HG03045 (cell line): ENCODE data around the gene EGFR.
A peak's percentile ranks its signal among the peaks of the same experiment; 100 is the strongest.

Experiments
- ATAC-seq: cut with Tn5 transposase; IDR thresholded peaks from one replicate; pipeline ENCODE4 v1.9.1; 2021; ENCODE audit warnings: mild to moderate bottlenecking, moderate library complexity; ENCODE audit not compliant: unreplicated experiment

EGFR gene

DNA sequence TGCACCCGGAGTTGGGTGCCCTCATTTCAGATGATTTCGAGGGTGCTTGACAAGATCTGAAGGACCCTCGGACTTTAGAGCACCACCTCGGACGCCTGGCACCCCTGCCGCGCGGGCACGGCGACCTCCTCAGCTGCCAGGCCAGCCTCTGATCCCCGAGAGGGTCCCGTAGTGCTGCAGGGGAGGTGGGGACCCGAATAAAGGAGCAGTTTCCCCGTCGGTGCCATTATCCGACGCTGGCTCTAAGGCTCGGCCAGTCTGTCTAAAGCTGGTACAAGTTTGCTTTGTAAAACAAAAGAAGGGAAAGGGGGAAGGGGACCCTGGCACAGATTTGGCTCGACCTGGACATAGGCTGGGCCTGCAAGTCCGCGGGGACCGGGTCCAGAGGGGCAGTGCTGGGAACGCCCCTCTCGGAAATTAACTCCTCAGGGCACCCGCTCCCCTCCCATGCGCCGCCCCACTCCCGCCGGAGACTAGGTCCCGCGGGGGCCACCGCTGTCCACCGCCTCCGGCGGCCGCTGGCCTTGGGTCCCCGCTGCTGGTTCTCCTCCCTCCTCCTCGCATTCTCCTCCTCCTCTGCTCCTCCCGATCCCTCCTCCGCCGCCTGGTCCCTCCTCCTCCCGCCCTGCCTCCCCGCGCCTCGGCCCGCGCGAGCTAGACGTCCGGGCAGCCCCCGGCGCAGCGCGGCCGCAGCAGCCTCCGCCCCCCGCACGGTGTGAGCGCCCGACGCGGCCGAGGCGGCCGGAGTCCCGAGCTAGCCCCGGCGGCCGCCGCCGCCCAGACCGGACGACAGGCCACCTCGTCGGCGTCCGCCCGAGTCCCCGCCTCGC, at the start of gene EGFR:
Gene EGFR (plus strand): TSS at position 657 of the 830 bp plus-strand sequence. CDS start 261 bp downstream, outside the sequence.
- no peak for ATAC-seq

- no peak for ATAC-seq
Measured at GRCh38 chr7:54969208-54969967, 49.4 kb upstream of the EGFR start.

- no peak for ATAC-seq
Measured at GRCh38 chr7:54972733-54973294, 46.0 kb upstream of the EGFR start.

DNA sequence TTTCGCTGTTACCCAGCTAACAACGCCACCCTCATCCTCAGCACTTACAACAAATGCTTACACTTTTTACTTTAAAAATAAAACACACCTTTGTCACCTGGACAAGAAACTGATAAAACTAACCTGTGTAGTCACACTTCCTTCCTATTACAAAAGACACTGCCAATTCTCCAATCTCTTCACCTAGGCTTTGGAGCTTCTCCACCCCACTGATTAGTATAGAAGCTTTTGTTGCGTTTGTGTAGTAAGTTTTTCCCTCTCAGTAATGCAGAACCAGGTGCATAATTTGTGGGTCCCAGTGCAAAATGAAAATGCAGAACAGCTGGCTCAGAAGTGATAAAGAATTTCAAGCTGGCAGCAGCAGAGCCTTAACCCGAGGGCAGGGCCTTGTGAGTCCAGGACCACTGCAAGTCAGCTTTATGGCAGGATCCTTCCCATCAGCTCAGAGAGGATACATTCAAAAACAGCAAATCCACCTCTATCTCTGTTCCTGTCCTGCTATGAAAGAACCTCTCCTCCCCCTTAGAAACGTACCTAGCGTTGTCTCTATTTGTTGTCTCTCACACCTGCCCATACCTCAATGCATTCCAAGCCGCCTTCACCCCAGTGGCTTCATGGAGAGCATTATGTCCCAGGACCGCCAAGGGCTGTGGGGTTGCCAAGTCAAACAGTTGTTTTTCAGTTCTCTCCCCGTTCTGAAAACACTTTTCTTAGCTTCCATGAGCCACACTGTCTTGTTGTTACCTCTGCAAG, 40.3 kb upstream of the EGFR start:
- no peak for ATAC-seq

DNA sequence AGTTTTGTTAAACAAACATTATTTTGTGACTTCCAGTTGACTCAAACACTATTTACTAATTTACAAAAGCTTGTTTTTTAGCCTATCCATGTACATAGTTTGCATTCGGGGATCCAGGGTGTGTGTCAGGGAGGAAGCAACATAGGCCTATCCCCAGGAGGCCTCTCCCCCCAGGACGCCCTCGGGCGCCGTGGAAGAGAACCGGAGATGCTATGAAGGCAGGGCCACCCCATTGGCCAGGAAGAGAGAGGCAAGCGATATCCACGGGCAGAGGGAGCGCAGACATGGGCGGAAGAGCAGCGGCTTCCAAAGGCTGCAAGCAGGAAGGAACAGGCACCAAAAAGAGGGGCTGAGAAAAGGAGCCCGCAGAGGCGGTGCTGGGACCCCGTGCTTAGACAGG, 38.3 kb upstream of the EGFR start:
- no peak for ATAC-seq

- no peak for ATAC-seq
Measured at GRCh38 chr7:54981913-54982312, 36.9 kb upstream of the EGFR start.

- no peak for ATAC-seq
Measured at GRCh38 chr7:54985426-54986330, 33.1 kb upstream of the EGFR start.

DNA sequence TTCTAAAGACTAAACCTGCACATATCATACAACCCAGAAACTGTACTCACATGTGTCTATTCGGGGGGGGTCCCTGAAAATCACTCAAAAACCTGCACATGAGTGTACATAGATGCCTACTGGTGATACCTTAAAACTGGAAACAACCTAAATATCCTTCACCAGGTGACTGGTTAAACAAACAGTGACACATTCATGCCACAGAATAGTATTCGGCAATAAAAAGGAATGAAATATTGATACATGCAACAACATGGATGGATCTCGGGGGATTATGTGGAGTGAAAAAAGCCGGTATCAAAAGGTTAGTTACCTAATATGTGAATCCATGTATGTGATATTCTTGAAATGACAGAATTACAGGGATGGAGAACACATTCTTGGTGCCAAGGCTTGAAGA, 32.1 kb upstream of the EGFR start:
- ATAC-seq, result no peak

- ATAC-seq, result no peak
Measured at GRCh38 chr7:54987772-54988171, 31.0 kb upstream of the EGFR start.

DNA sequence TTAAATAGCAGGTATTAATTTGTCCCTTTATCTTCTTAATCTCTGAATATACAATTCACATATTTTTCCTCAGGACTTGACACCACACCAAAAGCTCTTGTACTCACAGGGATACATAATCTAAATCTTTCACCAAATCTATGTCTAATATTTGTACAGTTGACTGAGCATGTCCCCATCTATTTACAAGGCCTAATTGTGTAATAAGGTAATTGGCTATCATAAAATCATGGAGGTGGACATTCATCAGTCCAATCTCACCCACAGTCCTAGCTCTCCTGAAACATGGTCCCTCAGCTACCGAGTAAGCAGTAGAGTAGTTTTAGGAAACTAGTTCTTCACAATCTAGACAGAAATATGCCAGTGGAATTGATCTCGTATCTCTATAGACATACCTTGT, 30.3 kb upstream of the EGFR start:
- no peak for ATAC-seq

DNA sequence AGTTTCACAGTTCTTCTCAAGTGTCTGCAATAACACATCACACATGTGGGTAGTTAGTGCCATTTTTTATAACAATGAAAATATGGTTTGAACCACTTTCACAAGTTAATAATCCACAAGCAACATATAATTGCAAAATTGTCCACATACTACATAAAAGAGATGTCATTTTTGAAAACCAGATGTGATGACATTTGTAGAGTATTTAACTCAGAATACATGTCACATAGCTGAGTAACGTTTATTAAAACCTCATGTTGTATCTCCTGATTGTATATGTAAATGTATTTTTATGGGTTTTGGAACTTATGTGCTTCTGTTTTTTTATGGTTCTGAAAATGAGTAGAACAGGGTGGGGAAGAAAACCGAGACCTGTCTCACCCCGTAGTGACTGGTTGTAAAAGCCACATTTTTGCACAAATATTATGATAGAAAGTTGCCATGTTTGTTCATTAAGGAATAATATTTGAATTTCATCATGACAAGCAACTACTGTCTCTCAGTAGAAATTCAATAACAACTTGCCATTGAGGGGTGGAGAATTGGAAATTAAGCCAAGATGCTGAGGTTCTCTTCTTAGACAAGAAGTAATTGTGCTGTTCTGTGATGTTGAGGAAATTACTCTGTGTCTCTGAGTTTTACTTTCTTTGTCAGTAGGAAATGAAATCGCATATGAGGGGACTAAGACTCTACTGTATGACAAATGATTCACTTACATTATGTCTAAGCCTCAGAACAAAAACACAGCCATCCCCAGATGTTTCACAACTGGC, 29.2 kb upstream of the EGFR start:
- no peak for ATAC-seq

GRCh38 chr7:54991341-54991740, 27.5 kb upstream of the EGFR start:
- no peak for ATAC-seq

DNA sequence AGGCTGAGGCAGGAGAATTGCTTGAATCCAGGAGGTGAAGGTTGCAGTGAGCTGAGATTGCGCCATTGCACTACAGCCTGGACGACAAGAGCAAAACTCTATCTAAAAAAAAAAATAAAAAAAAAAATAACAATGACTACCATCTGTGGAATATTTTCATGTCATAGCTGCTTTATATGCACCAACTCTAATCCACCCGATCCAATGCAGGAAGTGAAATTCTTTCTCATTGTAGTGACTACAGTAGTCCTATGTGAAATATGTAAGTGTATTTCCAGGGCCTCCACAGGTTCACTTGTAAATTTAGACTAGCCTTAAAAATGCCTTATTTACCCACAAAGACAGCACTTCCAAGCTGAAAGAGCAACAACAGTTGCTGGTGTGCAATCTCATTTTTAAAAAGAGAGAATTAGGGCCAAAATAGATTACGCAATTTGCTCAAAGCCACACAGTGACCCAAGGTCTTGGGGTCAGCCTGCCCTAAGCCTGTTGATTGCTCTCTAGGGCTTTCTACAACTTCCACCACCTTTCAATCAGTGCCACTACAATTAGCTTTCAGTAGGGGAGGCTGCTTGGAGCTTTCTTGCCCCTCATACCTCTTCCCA, 25.8 kb upstream of the EGFR start:
- ATAC-seq, result no peak

DNA sequence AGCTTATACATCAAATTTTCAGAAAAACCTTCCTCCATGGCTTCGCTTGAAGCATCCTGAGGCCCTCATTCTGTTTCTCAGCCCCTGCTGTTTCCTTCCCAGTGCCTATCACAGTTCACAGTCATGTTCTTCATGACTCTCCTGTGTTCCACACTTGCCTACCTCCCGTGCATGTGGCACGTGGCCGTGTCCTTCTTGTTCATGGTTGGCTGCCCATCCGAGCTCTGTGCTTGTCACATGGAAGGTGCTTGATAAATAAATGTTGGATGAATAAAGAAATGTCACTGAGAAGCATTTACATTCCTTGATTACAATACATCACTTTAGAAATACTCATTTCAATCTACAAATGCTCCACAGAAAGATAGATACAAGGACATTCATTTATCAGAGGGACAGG, 23.7 kb upstream of the EGFR start:
- ATAC-seq, result no peak

DNA sequence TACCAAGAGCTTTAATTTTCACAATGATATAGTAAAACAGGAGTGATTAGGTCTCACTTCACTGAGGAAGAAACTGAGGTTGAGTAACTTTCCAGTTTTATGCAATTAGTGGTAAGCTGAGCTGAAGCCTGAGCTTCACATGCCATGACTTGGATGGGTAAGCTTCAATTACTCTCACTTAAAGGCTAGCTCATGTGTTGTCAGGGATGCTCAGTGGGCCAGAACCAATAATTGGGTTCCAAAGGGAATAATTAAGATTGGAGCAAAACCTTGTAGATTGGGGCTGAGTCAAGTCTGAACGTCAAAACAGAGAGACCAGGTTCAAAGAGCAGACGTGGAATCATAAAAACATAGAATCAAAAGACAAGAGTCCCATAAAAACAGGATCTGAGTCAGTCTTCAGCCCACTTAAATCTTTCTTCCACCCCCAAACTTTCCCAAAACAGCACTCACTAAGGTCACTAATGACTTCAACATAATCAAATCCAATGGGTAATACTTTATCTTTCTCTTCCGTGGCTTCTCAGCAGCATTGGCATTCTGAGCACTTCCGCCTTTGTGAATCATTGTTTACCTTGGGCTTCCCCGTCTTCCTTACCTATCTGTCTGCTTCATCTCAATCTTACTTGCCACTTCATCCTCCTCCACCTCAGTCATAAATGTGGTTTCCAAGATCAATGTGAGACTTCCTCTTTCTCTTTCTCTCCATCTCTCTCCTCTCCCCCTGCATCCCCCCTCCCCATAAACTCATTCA, 23.0 kb upstream of the EGFR start:
- ATAC-seq, result peak; percentile 67

DNA sequence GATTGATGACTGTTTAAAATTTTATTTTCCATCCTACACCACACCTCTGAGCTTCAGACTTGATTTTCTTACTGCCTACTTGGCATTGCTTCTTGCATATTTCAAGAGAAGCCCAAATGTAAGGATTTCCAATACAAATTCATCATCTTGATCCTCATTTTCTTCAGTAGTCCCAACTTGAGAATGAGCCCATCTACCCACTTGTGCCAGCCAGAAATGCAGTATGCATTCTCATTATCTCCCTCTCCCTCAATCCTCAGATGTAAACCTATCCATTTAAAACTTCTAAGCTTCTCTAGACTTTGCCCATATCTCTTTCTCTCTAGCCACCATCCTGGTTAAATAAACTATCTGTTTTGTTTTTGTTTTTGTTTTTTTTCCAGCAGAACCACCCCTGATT, 22.4 kb upstream of the EGFR start:
- no peak for ATAC-seq

DNA sequence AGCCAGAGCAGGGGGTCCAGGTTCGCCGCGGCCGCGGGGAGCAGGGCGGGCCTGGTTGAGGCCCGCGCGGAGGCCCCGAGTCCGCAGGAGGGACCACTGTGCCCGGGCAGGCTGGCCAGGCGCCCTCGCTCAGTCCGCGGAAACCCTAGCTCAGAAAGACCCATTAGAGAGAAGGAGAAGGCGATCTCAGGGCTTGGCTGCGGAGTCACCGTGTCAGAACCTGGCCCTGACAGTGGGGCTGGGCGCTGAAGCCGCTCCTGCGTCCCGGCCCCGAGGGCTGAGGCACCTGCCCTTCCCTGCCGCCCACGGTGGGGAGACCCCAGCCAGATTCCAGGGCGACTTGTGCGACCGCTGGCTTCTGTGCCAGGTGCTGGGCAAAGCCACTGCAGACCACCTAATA, 14.2 kb upstream of the EGFR start:
- no peak for ATAC-seq

GRCh38 chr7:55005241-55005851, 13.5 kb upstream of the EGFR start:
- no peak for ATAC-seq
